Activated naive CD8-positive, alpha-beta T cell (primary cell): ENCODE data around the gene MKNK1.

Experiments used
- H3K27ac Mint-ChIP-seq: one replicate; pipeline ENCODE4 v1.8.0; 2021; ENCODE audit warnings: mixed read lengths
- H3K27me3 Mint-ChIP-seq: one replicate; pipeline ENCODE4 v1.8.0; 2021; ENCODE audit warnings: mixed read lengths
- H3K36me3 Mint-ChIP-seq: one replicate; pipeline ENCODE4 v1.8.0; 2021; ENCODE audit warnings: mixed read lengths
- H3K4me1 Mint-ChIP-seq: one replicate; pipeline ENCODE4 v1.8.0; 2021; ENCODE audit warnings: low read depth, mixed read lengths
- H3K4me3 Mint-ChIP-seq: one replicate; pipeline ENCODE4 v1.8.0; 2021; ENCODE audit warnings: mild to moderate bottlenecking, mixed read lengths
- H3K9me3 Mint-ChIP-seq: one replicate; pipeline ENCODE4 v1.8.0; 2021; ENCODE audit warnings: low read depth, mixed read lengths

The MKNK1 gene

DNA sequence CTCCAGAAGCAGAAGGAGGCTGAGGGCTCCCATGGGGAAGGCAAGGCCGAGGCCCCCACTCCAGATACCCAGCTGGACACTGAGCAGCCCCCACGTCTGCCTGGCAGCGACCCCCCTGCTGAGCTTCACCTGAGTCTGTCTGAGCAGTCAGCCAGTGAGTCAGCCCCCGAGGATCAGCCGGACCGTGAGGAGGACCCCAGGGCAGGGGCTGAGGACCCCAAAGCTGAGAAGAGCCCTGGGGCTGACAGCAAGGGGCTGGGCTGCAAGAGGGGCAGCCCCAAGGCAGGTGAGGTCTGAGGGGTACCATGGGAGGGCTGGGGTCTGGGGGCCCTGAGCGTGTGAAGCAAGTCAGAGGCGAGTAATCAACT lies 93.1 kb downstream of the MKNK1 start:
- no peaks in the 10 kb centered on the region for H3K36me3 Mint-ChIP-seq
- no peaks in the 10 kb centered on the region for H3K4me1 Mint-ChIP-seq
- no peaks in the 10 kb centered on the region for H3K9me3 Mint-ChIP-seq
- H3K27me3 Mint-ChIP-seq, result peaks cover 9% of the 10 kb centered on the region
- no peak overlapping the region for H3K4me3 Mint-ChIP-seq
- no peak overlapping the region for H3K27ac Mint-ChIP-seq

- Mint-ChIP-seq H3K27me3 (peaks cover 8% of the 10 kb centered on the region), H3K27ac (no peak overlapping the region), H3K9me3 (no peaks in the 10 kb centered on the region), H3K4me1 (no peaks in the 10 kb centered on the region), H3K36me3 (no peaks in the 10 kb centered on the region), H3K4me3 (no peak overlapping the region)
Observed at GRCh38 chr1:46510341-46510997, 93.6 kb downstream of the MKNK1 start.

GRCh38 chr1:46508757-46509156 lies 95.3 kb downstream of the MKNK1 start:
- H3K36me3 Mint-ChIP-seq, result no peaks in the 10 kb centered on the region
- no peaks in the 10 kb centered on the region for H3K4me1 Mint-ChIP-seq

More at GRCh38 chr1:46508757-46509156, 95.3 kb downstream of the MKNK1 start:
- Mint-ChIP-seq H3K4me3 (no peak overlapping the region), H3K27me3 (peaks cover 8% of the 10 kb centered on the region), H3K9me3 (no peaks in the 10 kb centered on the region), H3K27ac (no peak overlapping the region)
